Measurements from ENCODE around the gene ARHGEF1.
"Not testable (repeated sequence)": the region's sequence is repeated elsewhere in the genome, so short reads cannot be mapped to it uniquely, and the experiment has no call there.

ARHGEF1 gene

GRCh38 chr19:41863209-41863931 lies 19.6 kb upstream of the ARHGEF1 start:
- no peak for DNase-seq (ENCODE audit: low read depth)

DNA sequence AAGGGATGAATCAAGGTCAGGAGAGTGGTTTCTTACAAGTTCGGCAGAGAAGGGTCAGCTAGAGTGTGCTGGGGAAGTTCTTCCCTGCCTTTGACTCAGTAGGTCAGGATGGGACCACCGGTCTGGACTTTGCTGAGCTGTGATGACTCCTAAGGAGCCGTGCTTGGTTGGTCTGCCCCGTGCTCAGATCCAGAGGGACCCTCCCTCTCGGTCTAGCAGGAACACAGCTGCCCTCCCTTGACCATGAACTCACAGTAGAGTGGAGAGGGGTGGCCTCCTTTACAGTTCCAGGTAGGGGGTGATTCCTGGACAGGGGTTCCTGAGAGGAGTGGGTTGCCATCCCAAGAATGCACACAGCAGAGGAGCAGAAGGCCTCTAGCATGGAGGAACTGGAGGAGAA lies 18.6 kb upstream of the ARHGEF1 start:
- no peak for DNase-seq (ENCODE audit: low read depth)

DNA sequence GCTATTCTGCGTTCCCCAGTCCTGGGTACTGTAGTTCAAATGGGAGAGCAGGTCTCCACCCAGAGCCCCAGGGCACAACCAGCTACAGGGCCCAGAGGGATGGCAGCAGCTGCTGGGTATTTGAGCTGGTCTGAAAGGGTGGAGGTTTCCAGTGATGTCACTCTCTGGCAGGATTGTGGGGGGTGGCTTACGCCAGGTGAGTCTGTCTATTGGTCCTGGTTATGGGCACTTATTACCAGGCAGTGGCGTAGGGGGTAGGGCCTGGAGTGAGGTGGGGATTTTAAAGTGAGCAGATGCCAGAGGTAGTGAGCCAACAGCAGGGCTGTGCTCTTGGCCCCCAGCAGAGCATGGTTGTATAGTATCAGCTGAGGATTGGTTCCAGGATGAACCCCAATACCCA lies 16.7 kb upstream of the ARHGEF1 start:
- DNase-seq (ENCODE audit: low read depth) = no peak

- DNase-seq (ENCODE audit: low read depth) = no peak
Observed at GRCh38 chr19:41868120-41868988, 14.6 kb upstream of the ARHGEF1 start.

DNA sequence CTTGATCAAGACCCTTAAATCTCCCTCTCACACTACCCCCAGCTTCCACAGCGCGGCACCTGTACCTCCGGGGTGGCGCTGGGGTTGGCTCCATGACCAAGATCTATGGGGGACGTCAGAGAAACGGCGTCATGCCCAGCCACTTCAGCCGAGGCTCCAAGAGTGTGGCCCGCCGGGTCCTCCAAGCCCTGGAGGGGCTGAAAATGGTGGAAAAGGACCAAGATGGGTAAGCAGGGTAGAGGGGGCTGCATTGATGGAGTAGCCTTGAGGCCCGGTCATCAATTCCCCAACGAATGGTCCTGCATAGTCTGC lies 14.0 kb upstream of the ARHGEF1 start:
- no peak for DNase-seq (ENCODE audit: low read depth)

- no peak for DNase-seq (ENCODE audit: low read depth)
Observed at GRCh38 chr19:41869374-41869955, 13.5 kb upstream of the ARHGEF1 start.

DNA sequence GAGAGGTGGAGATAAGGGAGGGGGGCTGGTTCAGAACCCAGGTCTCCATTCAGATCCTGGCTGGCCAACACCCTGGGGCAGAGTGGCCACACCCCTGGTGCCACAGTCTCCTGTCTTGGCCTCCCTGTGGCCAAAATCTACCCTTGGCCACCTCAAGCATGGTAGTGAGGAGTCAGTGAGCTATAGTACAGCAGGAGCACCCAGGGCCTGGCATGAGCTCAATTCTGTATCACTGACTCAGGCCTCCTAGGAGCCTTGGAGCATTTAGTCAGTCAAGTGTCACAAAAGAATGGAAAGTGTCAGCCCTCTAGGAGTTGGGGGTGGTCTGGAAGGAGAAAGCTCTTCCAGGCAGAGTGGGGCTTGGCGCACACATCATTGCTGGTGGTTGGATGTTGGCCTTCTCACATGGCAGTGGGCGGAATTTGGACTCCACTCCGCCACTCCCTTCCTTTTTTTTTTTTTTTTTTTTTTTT lies 12.5 kb upstream of the ARHGEF1 start:
- no peak for DNase-seq (ENCODE audit: low read depth)

- DNase-seq (ENCODE audit: low read depth) = no peak
Observed at GRCh38 chr19:41871573-41872383, 11.2 kb upstream of the ARHGEF1 start.

GRCh38 chr19:41872384-41872774 lies 10.6 kb upstream of the ARHGEF1 start:
- no peak for DNase-seq (ENCODE audit: low read depth)

- DNase-seq (ENCODE audit: low read depth) = no peak
Observed at GRCh38 chr19:41872775-41873647, 10.0 kb upstream of the ARHGEF1 start.

GRCh38 chr19:41875973-41876372 lies 7.0 kb upstream of the ARHGEF1 start:
- DNase-seq (ENCODE audit: low read depth) = not testable (repeated sequence)

DNA sequence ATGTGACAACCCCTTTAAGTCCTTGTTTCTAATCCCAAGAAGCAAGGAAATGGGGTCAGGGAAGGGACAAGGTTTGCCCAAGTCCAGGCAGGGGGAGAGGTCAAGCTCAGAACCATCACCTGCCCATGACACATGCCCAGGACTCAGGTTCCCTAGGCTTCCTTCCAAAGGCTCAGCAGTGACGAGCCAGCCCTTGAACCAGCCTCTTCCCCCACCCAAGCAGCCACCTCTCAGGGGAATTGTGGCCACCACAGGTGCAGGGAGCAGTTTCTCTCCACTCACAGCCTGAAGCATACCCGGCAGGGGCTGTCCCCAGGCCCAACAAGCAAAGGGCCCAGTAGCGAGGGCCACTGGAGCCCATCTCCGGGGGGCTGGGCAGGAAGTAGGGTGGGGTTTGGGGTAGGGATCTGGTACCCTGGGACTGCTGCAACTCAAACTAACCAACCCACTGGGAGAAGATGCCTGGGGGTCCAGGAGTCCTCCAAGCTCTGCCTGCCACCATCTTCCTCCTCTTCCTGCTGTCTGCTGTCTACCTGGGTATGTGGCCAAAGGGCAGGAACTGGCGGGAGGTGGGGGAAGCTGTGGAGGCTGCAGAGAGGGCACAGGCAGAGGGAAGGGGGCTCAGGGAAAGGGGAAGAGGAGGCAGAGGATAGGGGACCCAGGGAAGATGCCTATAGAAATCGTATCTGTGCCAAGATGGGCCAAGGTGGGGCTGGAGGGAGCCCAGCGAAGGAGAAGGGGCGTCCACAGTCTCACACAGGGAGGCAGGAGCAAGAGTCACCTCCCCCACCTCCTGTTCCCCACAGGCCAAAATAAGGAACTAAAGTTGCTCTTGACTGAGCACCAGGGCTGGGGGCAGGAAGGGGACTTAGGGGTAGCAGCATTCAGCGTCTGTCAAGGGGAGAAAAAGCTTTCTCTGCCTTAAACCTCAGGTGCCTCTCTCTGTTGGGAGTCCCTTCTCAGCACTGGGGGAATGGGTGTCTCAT lies 5.8 kb upstream of the ARHGEF1 start, which contains the start of gene CD79A:
CD79A (plus strand) TSS at position 433 of the 986 bp plus-strand sequence; CDS start at position 459, 26 bp downstream.
- DNase-seq (ENCODE audit: low read depth) = no peak

- DNase-seq (ENCODE audit: low read depth) = no peak
Observed at GRCh38 chr19:41877916-41878905, 4.8 kb upstream of the ARHGEF1 start.

DNA sequence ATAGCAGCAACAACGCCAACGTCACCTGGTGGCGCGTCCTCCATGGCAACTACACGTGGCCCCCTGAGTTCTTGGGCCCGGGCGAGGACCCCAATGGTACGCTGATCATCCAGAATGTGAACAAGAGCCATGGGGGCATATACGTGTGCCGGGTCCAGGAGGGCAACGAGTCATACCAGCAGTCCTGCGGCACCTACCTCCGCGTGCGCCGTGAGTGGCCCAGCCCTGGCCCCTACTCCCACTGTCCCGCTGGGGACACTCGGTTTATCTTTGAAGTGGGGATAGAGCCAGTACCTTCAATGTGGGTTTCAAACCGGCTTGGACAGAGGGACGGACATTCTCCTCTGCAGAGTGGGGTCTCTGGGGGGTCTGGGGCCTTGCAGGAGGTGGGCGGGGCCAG lies 3.9 kb upstream of the ARHGEF1 start:
- no peak for DNase-seq (ENCODE audit: low read depth)

DNA sequence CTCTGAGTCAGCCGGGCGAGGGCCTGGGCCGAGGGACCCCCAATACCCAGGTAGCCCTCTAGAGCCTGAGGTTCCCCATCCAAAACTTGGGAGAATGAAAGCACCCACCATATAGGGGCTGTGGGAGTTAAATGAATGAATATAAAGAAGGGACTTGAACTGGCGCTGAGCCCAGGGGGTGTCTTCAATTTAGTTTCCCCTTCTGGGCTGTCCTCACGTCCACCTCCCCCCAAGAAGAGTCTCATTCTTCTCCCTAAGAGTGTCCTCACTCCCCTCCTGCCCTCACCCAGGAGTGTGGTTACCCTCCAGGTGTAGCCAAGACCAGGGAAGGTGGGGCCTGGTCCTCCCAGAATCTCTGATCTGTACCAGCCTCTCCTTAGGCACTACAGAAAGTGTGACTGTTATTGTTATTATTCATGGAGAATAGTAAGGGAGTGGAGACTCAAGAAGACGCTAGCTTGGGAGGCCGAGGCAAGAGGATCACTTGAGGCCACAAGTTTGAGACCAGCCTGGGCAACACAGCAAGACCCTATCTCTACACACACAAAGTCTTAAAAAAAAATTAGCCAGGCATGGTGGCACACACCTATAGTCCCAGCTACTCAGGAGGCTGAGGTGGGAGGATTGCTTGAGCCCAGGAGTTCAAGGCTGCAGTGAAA lies 3.2 kb upstream of the ARHGEF1 start:
- DNase-seq (ENCODE audit: low read depth) = no peak

- DNase-seq (ENCODE audit: low read depth) = no peak
Observed at GRCh38 chr19:41880329-41880708, 2.7 kb upstream of the ARHGEF1 start.

GRCh38 chr19:41883463-41883820 lies 458 bp downstream of the ARHGEF1 start:
- DNase-seq (ENCODE audit: low read depth) = no peak

Measured in stimulated activated CD8-positive, alpha-beta memory T cell treated with anti-CD3 and anti-CD28 coated beads, Interleukin-7, amount 100 ng/mL, for 24 hours (primary cell).